ENCODE results near the gene PPP1R26. TPM values are rescaled to one million over a fixed set of nuclear protein-coding genes. Genes with fewer than 3 reads are reported as not detected.
"Not testable (repeated sequence)": the region's sequence is repeated elsewhere in the genome, so short reads cannot be mapped to it uniquely, and the experiment has no call there.

PPP1R26 gene
- total and polyA plus RNA-seq, 5 donors: 14.5 to 23.8 (median 18.7) TPM

- Histone ChIP-seq H3K27me3 (ENCODE audit: control insufficient read depth, insufficient read depth) (no peaks in the 10 kb centered on the region), H3K4me1 (ENCODE audit: control insufficient read depth, insufficient read depth, low read length) (no peaks in the 10 kb centered on the region), H3K4me3 (ENCODE audit: low read length) (no peak overlapping the region), H3K9me3 (ENCODE audit: control insufficient read depth, low read length) (no peaks in the 10 kb centered on the region), H3K27ac (ENCODE audit: low read length) (no peak overlapping the region)
- intact Hi-C loops (cut with DNase I): no loop called here
- no peak for ATAC-seq
- no peak for DNase-seq
- WGBS: 81% methylated on average over 12 of the region's 12 CpGs
Observed at GRCh38 chr9:135447126-135447525, 32.5 kb upstream of the PPP1R26 start.

- 32% methylated on average over 11 of the region's 11 CpGs for WGBS
- no peaks in the 10 kb centered on the region for H3K9me3 ChIP-seq (ENCODE audit: control insufficient read depth, low read length)
- ATAC-seq (no peak), DNase-seq (no peak)
- no peaks in the 10 kb centered on the region for H3K27me3 ChIP-seq (ENCODE audit: control insufficient read depth, insufficient read depth)
- intact Hi-C loops (cut with DNase I): no loop called here
- no peak overlapping the region for H3K27ac ChIP-seq (ENCODE audit: low read length)
- no peaks in the 10 kb centered on the region for H3K4me1 ChIP-seq (ENCODE audit: control insufficient read depth, insufficient read depth, low read length)
- H3K4me3 ChIP-seq (ENCODE audit: low read length): no peak overlapping the region
Observed at GRCh38 chr9:135448663-135449100, 30.9 kb upstream of the PPP1R26 start.

GRCh38 chr9:135449532-135449931 is 30.1 kb upstream of the PPP1R26 start:
- H3K27me3 ChIP-seq (ENCODE audit: control insufficient read depth, insufficient read depth); H3K4me3 ChIP-seq (ENCODE audit: low read length): not testable (repeated sequence)
- 88% methylated on average over 11 of the region's 11 CpGs for WGBS

GRCh38 chr9:135450956-135451355 is 28.6 kb upstream of the PPP1R26 start:
- ATAC-seq: no peak
- Histone ChIP-seq H3K4me3 (ENCODE audit: low read length) (no peak overlapping the region), H3K27ac (ENCODE audit: low read length) (no peak overlapping the region), H3K27me3 (ENCODE audit: control insufficient read depth, insufficient read depth) (no peaks in the 10 kb centered on the region), H3K9me3 (ENCODE audit: control insufficient read depth, low read length) (peaks cover 3% of the 10 kb centered on the region), H3K4me1 (ENCODE audit: control insufficient read depth, insufficient read depth, low read length) (no peaks in the 10 kb centered on the region)
- intact Hi-C loops (cut with DNase I): no loop called here
- DNase-seq: no peak
- 92% methylated on average over 10 of the region's 10 CpGs for WGBS

More at GRCh38 chr9:135449532-135449931, 30.1 kb upstream of the PPP1R26 start:
- H3K9me3 ChIP-seq (ENCODE audit: control insufficient read depth, low read length); H3K27ac ChIP-seq (ENCODE audit: low read length); intact Hi-C loops (cut with DNase I); H3K4me1 ChIP-seq (ENCODE audit: control insufficient read depth, insufficient read depth, low read length); DNase-seq; ATAC-seq: not testable (repeated sequence)

- intact Hi-C loops (cut with DNase I); H3K4me3 ChIP-seq (ENCODE audit: low read length); H3K27me3 ChIP-seq (ENCODE audit: control insufficient read depth, insufficient read depth); H3K27ac ChIP-seq (ENCODE audit: low read length); H3K9me3 ChIP-seq (ENCODE audit: control insufficient read depth, low read length); DNase-seq; ATAC-seq; H3K4me1 ChIP-seq (ENCODE audit: control insufficient read depth, insufficient read depth, low read length): not testable (repeated sequence)
- WGBS: 76% methylated on average over 7 of the region's 7 CpGs
Observed at GRCh38 chr9:135451909-135452308, 27.7 kb upstream of the PPP1R26 start.

GRCh38 chr9:135454737-135455136 is 24.8 kb upstream of the PPP1R26 start:
- DNase-seq (no peak), ATAC-seq (no peak)
- Histone ChIP-seq H3K9me3 (ENCODE audit: control insufficient read depth, low read length) (peaks cover 3% of the 10 kb centered on the region), H3K4me3 (ENCODE audit: low read length) (no peak overlapping the region), H3K27ac (ENCODE audit: low read length) (no peak overlapping the region), H3K27me3 (ENCODE audit: control insufficient read depth, insufficient read depth) (no peaks in the 10 kb centered on the region), H3K4me1 (ENCODE audit: control insufficient read depth, insufficient read depth, low read length) (no peaks in the 10 kb centered on the region)
- intact Hi-C loops (cut with DNase I): no loop called here
- 90% methylated on average over 5 of the region's 5 CpGs for WGBS

GRCh38 chr9:135455401-135456030 is 24.1 kb upstream of the PPP1R26 start:
- DNase-seq: no peak
- Histone ChIP-seq H3K27ac (ENCODE audit: low read length) (no peak overlapping the region), H3K27me3 (ENCODE audit: control insufficient read depth, insufficient read depth) (no peaks in the 10 kb centered on the region), H3K9me3 (ENCODE audit: control insufficient read depth, low read length) (peaks cover 3% of the 10 kb centered on the region), H3K4me1 (ENCODE audit: control insufficient read depth, insufficient read depth, low read length) (no peaks in the 10 kb centered on the region), H3K4me3 (ENCODE audit: low read length) (no peak overlapping the region)
- ATAC-seq: no peak
- intact Hi-C loops (cut with DNase I): no loop called here
- WGBS: 61% methylated on average over 23 of the region's 23 CpGs

- ATAC-seq: no peak
- H3K27ac ChIP-seq (ENCODE audit: low read length): no peak overlapping the region
- peaks cover 3% of the 10 kb centered on the region for H3K9me3 ChIP-seq (ENCODE audit: control insufficient read depth, low read length)
- no peaks in the 10 kb centered on the region for H3K4me1 ChIP-seq (ENCODE audit: control insufficient read depth, insufficient read depth, low read length)
- no peak overlapping the region for H3K4me3 ChIP-seq (ENCODE audit: low read length)
- no peaks in the 10 kb centered on the region for H3K27me3 ChIP-seq (ENCODE audit: control insufficient read depth, insufficient read depth)
- 76% methylated on average over 19 of the region's 19 CpGs for WGBS
- intact Hi-C loops (cut with DNase I): no loop called here
- no peak for DNase-seq
Observed at GRCh38 chr9:135456436-135457104, 23.0 kb upstream of the PPP1R26 start.

- H3K4me3 ChIP-seq (ENCODE audit: low read length); ATAC-seq; DNase-seq; H3K9me3 ChIP-seq (ENCODE audit: control insufficient read depth, low read length); H3K27me3 ChIP-seq (ENCODE audit: control insufficient read depth, insufficient read depth); H3K4me1 ChIP-seq (ENCODE audit: control insufficient read depth, insufficient read depth, low read length); H3K27ac ChIP-seq (ENCODE audit: low read length); intact Hi-C loops (cut with DNase I): not testable (repeated sequence)
- WGBS: 93% methylated on average over 5 of the region's 5 CpGs
Observed at GRCh38 chr9:135458478-135458877, 21.1 kb upstream of the PPP1R26 start.

- H3K4me3 ChIP-seq (ENCODE audit: low read length): no peak overlapping the region
- H3K27me3 ChIP-seq (ENCODE audit: control insufficient read depth, insufficient read depth): no peaks in the 10 kb centered on the region
- 84% methylated on average over 11 of the region's 11 CpGs for WGBS
- DNase-seq: no peak
- intact Hi-C loops (cut with DNase I): no loop called here
- H3K4me1 ChIP-seq (ENCODE audit: control insufficient read depth, insufficient read depth, low read length): no peaks in the 10 kb centered on the region
- H3K9me3 ChIP-seq (ENCODE audit: control insufficient read depth, low read length): no peaks in the 10 kb centered on the region
- H3K27ac ChIP-seq (ENCODE audit: low read length): no peak overlapping the region
- no peak for ATAC-seq
Observed at GRCh38 chr9:135461936-135462335, 17.6 kb upstream of the PPP1R26 start.

GRCh38 chr9:135463140-135463539 is 16.4 kb upstream of the PPP1R26 start:
- DNase-seq (no peak), ATAC-seq (no peak)
- no peaks in the 10 kb centered on the region for H3K27me3 ChIP-seq (ENCODE audit: control insufficient read depth, insufficient read depth)
- intact Hi-C loops (cut with DNase I): no loop called here
- WGBS: 61% methylated on average over 3 of the region's 3 CpGs
- H3K9me3 ChIP-seq (ENCODE audit: control insufficient read depth, low read length): no peaks in the 10 kb centered on the region
- no peak overlapping the region for H3K27ac ChIP-seq (ENCODE audit: low read length)
- no peaks in the 10 kb centered on the region for H3K4me1 ChIP-seq (ENCODE audit: control insufficient read depth, insufficient read depth, low read length)
- H3K4me3 ChIP-seq (ENCODE audit: low read length): no peak overlapping the region

Data from right cardiac atrium (tissue), 5 donors.